H1 (cell line): ENCODE results near the gene VEPH1. TPM values are rescaled to one million over a fixed set of nuclear protein-coding genes. Genes with fewer than 3 reads are reported as not detected.

ENCODE experiments used
- BACH1 ChIP-seq: IDR thresholded peaks from 2 replicates; pipeline ENCODE4 v1.6.1; 2012; ENCODE audit warnings: low read length, improper control_type of control experiment
- CEBPB ChIP-seq: IDR thresholded peaks from 2 replicates; pipeline ENCODE4 v1.6.1; 2012; ENCODE audit warnings: low read depth, low read length
- CHD7 ChIP-seq: fragments of 300-600 bp; sonication (generic); IDR thresholded peaks from 2 replicates; pipeline ENCODE4 v1.7.1; 2012; ENCODE audit warnings: low read length, moderate library complexity, mild to moderate bottlenecking, inconsistent platforms; ENCODE audit not compliant: insufficient replicate concordance
- CTCF ChIP-seq, 3 experiments: IDR thresholded peaks; 1 replicate in 2 of 3; 2 replicates in 1 of 3; pipeline versions ENCODE4 v1.5.1 to v1.6.1; 2011; ENCODE audit warnings: low read length in 3 of 3, mild to moderate bottlenecking in 3 of 3, inconsistent platforms in 2 of 3, low read depth in 1 of 3, moderate library complexity in 1 of 3; ENCODE audit not compliant: insufficient read depth in 1 of 3; ENCODE audit errors: control extremely low read depth in 1 of 3
- GABPA ChIP-seq: IDR thresholded peaks from 2 replicates; pipeline ENCODE4 v1.6.1; 2011; ENCODE audit warnings: mild to moderate bottlenecking, low read length, moderate library complexity, borderline replicate concordance; ENCODE audit not compliant: insufficient read depth
- NRF1 ChIP-seq: IDR thresholded peaks from 2 replicates; pipeline ENCODE4 v1.6.1; 2011; ENCODE audit warnings: mild to moderate bottlenecking, low read depth, low read length, improper control_type of control experiment
- POLR2A ChIP-seq, 2 experiments: IDR thresholded peaks; 1 replicate in 1 of 2; 2 replicates in 1 of 2; pipeline ENCODE4 v1.6.1; 2011; ENCODE audit warnings: low read depth in 2 of 2, low read length in 2 of 2, mild to moderate bottlenecking in 2 of 2; ENCODE audit errors: control extremely low read depth in 1 of 2
- RBBP5 ChIP-seq: IDR thresholded peaks from 2 replicates; pipeline ENCODE4 v1.7.1; 2012; ENCODE audit warnings: low read depth, mild to moderate bottlenecking, inconsistent platforms, low read length, moderate library complexity, borderline replicate concordance
- SIRT6 ChIP-seq: IDR thresholded peaks from one replicate; pipeline ENCODE4 v1.7.1; 2012; ENCODE audit warnings: low read length, inconsistent platforms
- TAF7 ChIP-seq: optimal IDR thresholded peaks from 2 replicates; pipeline ENCODE3; 2011; ENCODE audit warnings: low read depth, mild to moderate bottlenecking, inconsistent platforms, low read length, moderate library complexity, borderline replicate concordance
- polyA plus RNA-seq, 7 experiments: library from polyadenylated mRNA; depleted of rRNA in 3 of 7; stranded (reverse) in 5 of 7; unstranded in 2 of 7; fragments of >200 nt in 5 of 7; fragments of 200-250 nt in 2 of 7; gene quantifications; 1 replicate in 5 of 7; 2 replicates in 1 of 7; 4 replicates in 1 of 7; pipeline versions ENCODE4 v1.2.1 to v1.2.3, GENCODE V29; 2011 to 2013; ENCODE audit warnings: missing spikeins in 2 of 7, mixed read lengths in 2 of 7
- total RNA-seq: library from RNA; stranded (reverse); fragmentation: NEBNext Ultra II Directional; extraction: Animal tissue kit (Norgen Biotek cat#: 25700); gene quantifications from 2 replicates; pipeline ENCODE4 v1.2.1, GENCODE V29; 2021

Gene VEPH1
- total and polyA plus RNA-seq, 2 of the 8 experiments (the other 6 are each of a cell fraction or from before 2014, with no cell fraction given): 12.0 to 18.3 TPM

GRCh38 chr3:157464321-157464720 is 38.9 kb downstream of the VEPH1 start (continued):
- TF ChIP-seq CHD7 (no peak), CTCF (IDR thresholded peaks at IDR 0.05; ENCODE audit: control extremely low read depth in 1 of 3, insufficient read depth in 1 of 3, low read depth in 1 of 3, low read length in 3 of 3) (no peak), RBBP5 (no peak), GABPA (no peak), POLR2A (IDR thresholded peaks at IDR 0.05; ENCODE audit: control extremely low read depth in 1 of 2, low read depth in 2 of 2, low read length in 2 of 2) (no peak), SIRT6 (no peak), BACH1 (no peak), CEBPB (no peak), NRF1 (no peak), TAF7 (no peak)
